Right lobe of liver (tissue), 6 donors: ENCODE measurements around the gene FSTL3. TPM values are rescaled to one million over a fixed set of nuclear protein-coding genes. Genes with fewer than 3 reads are reported as not detected.
A peak's percentile ranks its signal among the peaks of the same experiment; 100 is the strongest.

Experiments
- ATAC-seq, 4 donors: fragments of 200-7000 bp; cut with Tn5 transposase; one replicate each; pipeline ENCODE4 v1.9.1; 2020; ENCODE audit warnings: mild to moderate bottlenecking in 4 of 4, moderate library complexity in 4 of 4
- DNase-seq, 3 donors: peaks; one replicate each; pipeline ENCODE4 v3.0.0-alpha.2; 2020
- H3K27ac ChIP-seq, 3 donors: fragments of 200-600 bp; one replicate each; pipeline ENCODE4 v1.8.0; 2022
- H3K27me3 ChIP-seq, 2 donors: fragments of 200-600 bp; one replicate each; pipeline ENCODE4 v1.8.0; 2022
- H3K36me3 ChIP-seq, 4 donors: fragments of 200-600 bp; sonication (generic) in 1 of 4; one replicate each; pipeline versions ENCODE4 v1.5.1 to v1.8.0; 2017 to 2022; ENCODE audit warnings: control low read depth in 1 of 4
- H3K4me1 ChIP-seq, 4 donors: fragments of 200-600 bp; sonication (generic) in 1 of 4; one replicate each; pipeline versions ENCODE4 v1.5.1 to v1.8.0; 2017 to 2022; ENCODE audit warnings: control low read depth in 1 of 4
- H3K4me3 ChIP-seq, 3 donors: fragments of 200-600 bp; one replicate each; pipeline ENCODE4 v1.8.0; 2022
- H3K9me3 ChIP-seq, 4 donors: fragments of 200-600 bp; sonication (generic) in 1 of 4; one replicate each; pipeline versions ENCODE4 v1.5.1 to v1.8.0; 2017 to 2022; ENCODE audit warnings: control low read depth in 1 of 4
- CTCF ChIP-seq, 4 donors: fragments of 200-600 bp in 3 of 4; fragments of 450-650 bp in 1 of 4; IDR thresholded peaks; one replicate each; pipeline versions ENCODE4 v1.5.1 to v1.8.0; 2016 to 2022; ENCODE audit warnings: antibody characterized with exemption in 4 of 4, mild to moderate bottlenecking in 2 of 4
- POLR2A ChIP-seq: fragments of 450-650 bp; IDR thresholded peaks from one replicate; pipeline ENCODE4 v1.6.1; 2017; ENCODE audit warnings: antibody characterized with exemption, mild to moderate bottlenecking
- WGBS: methylation state at CpG from one replicate; pipeline ENCODE4 v1.1.6; 2018; ENCODE audit warnings: low coverage, low lambda C conversion rate; ENCODE audit not compliant: insufficient coverage; ENCODE audit errors: missing lambda C conversion rate; 5-methylcytosine and 5-hydroxymethylcytosine counted together
- intact Hi-C, 2 donors: fragments of 100-400 bp; cut with DNase I; formaldehyde crosslinking; loops; one replicate each; pipeline versions ENCODE4 v1.11.2 to v1.14.1; 2022
- total RNA-seq, 6 experiments: library from RNA; depleted of rRNA in 2 of 6; stranded (reverse); fragments of >200 nt in 2 of 6; fragmentation: NEBNext Ultra II Directional in 3 of 6; extraction: Animal tissue kit (Norgen Biotek cat#: 25700) in 3 of 6; gene quantifications; one replicate each; pipeline versions ENCODE4 v1.1.0 to v1.2.4, GENCODE V29; 2016 to 2023
- donor health status: DM: no; HTN: yes; CAD: no.
- donor health status: DM: no; HTN: no; CAD: no.
- donor health status: DM: no; HTN: no; CAD: no.
- donor health status: DM: no; HTN: yes; CAD: no.
- donor health status: DM: no; HTN: yes; CAD: no.

Gene FSTL3
- total RNA-seq, 6 experiments from 2014 or later: 4.2 to 18.7 (median 10.4) TPM

- Histone ChIP-seq H3K36me3 (peaks cover 0 to 14% (median 1%) of the 10 kb centered on the region in 4 donors), H3K4me1 (peaks cover 0 to 13% (median 6%) of the 10 kb centered on the region in 4 donors), H3K27me3 (no peaks in the 10 kb centered on the region), H3K9me3 (no peaks in the 10 kb centered on the region), H3K4me3 (peak overlapping the region; percentile 82 to 99 (median 97)), H3K27ac (peak overlapping the region in 2 of 3 donors; percentile 39 to 61)
- no peak for TF ChIP-seq CTCF (IDR thresholded peaks at IDR 0.05)
- TF ChIP-seq POLR2A: no peak
- peak in 2 of 3 donors; percentile 59 to 67 for DNase-seq
- WGBS: under 1% methylated on average over 24 of the region's 35 CpGs
- ATAC-seq: peak; percentile 38 to 59 (median 48)
- intact Hi-C loops: no loop called here
Measured at GRCh38 chr19:632579-633067, 43.6 kb upstream of the FSTL3 start.

GRCh38 chr19:633068-633785 is 43.0 kb upstream of the FSTL3 start, which contains the start of gene POLRMT:
Gene POLRMT, minus strand, starts transcription at chr19:633537. Its CDS starts 25 bp downstream, at chr19:633512.
- 0% methylated on average over 8 of the region's 67 CpGs for WGBS
- peak; percentile 25 for TF ChIP-seq POLR2A
- no peak for TF ChIP-seq CTCF (IDR thresholded peaks at IDR 0.05)
- no peaks in the 10 kb centered on the region for H3K9me3 ChIP-seq
- H3K27me3 ChIP-seq: no peaks in the 10 kb centered on the region
- DNase-seq (peak; percentile 98 to 99 (median 99)), ATAC-seq (peak; percentile 95 to 98 (median 96))
- peak within 1 kb of the TSS in 2 of 3 donors; percentile 39 to 61 for H3K27ac ChIP-seq
- intact Hi-C loops: no loop called here
- H3K36me3 ChIP-seq: peaks cover 0 to 13% (median 1%) of the 10 kb centered on the region in 4 donors
- peak within 1 kb of the TSS; percentile 82 to 99 (median 97) for H3K4me3 ChIP-seq
- peaks cover 0 to 13% (median 6%) of the 10 kb centered on the region in 4 donors for H3K4me1 ChIP-seq

- H3K27me3 ChIP-seq: no peaks in the 10 kb centered on the region
- H3K36me3 ChIP-seq: peaks cover 0 to 5% (median 1%) of the 10 kb centered on the region in 4 donors
- H3K27ac ChIP-seq: peak overlapping the region in 1 of 3 donors; percentile 61
- no peak for ATAC-seq
- TF ChIP-seq CTCF (IDR thresholded peaks at IDR 0.05) (no peak), POLR2A (no peak)
- WGBS: 13% methylated on average over 21 of the region's 32 CpGs
- H3K9me3 ChIP-seq: no peaks in the 10 kb centered on the region
- H3K4me1 ChIP-seq: peaks cover 0 to 13% (median 6%) of the 10 kb centered on the region in 4 donors
- H3K4me3 ChIP-seq: peak overlapping the region; percentile 82 to 99 (median 97)
- intact Hi-C loops: no loop called here
- no peak for DNase-seq
Measured at GRCh38 chr19:633786-634639, 42.2 kb upstream of the FSTL3 start.

- no peaks in the 10 kb centered on the region for H3K36me3 ChIP-seq
- peaks cover 0 to 13% (median 6%) of the 10 kb centered on the region in 4 donors for H3K4me1 ChIP-seq
- H3K4me3 ChIP-seq: no peak overlapping the region
- DNase-seq: no peak
- TF ChIP-seq CTCF (IDR thresholded peaks at IDR 0.05) (no peak), POLR2A (no peak)
- WGBS: 96% methylated on average over 12 of the region's 16 CpGs
- no peaks in the 10 kb centered on the region for H3K9me3 ChIP-seq
- intact Hi-C loops: no loop called here
- ATAC-seq: no peak
- no peak overlapping the region for H3K27ac ChIP-seq
- H3K27me3 ChIP-seq: no peaks in the 10 kb centered on the region
Measured at GRCh38 chr19:634975-635652, 41.1 kb upstream of the FSTL3 start.
